ENCODE results near the gene TMEM219.

The TMEM219 gene

GRCh38 chr16:29995911-29996765 lies 34.3 kb downstream of the TMEM219 start, which contains the start of gene INO80E:
INO80E (plus strand) TSS chr16:29996241; CDS start chr16:29996311, 70 bp downstream.
- H3K4me3 ChIP-seq (ENCODE audit: low read depth, low read length): peak within 1 kb of the TSS; percentile 98
- TF ChIP-seq CTCF (IDR thresholded peaks at IDR 0.05; ENCODE audit: control insufficient read depth, extremely low read depth, insufficient read depth): no peak
- DNase-seq (ENCODE audit: low read depth): peak; percentile 86

- no peak for TF ChIP-seq CTCF (IDR thresholded peaks at IDR 0.05; ENCODE audit: control insufficient read depth, extremely low read depth, insufficient read depth)
- no peak for DNase-seq (ENCODE audit: low read depth)
- H3K4me3 ChIP-seq (ENCODE audit: low read depth, low read length): peak overlapping the region; percentile 98
Measured at GRCh38 chr16:29996766-29997250, 34.9 kb downstream of the TMEM219 start.

- no peak for DNase-seq (ENCODE audit: low read depth)
- no peak for TF ChIP-seq CTCF (IDR thresholded peaks at IDR 0.05; ENCODE audit: control insufficient read depth, extremely low read depth, insufficient read depth)
- H3K4me3 ChIP-seq (ENCODE audit: low read depth, low read length): no peak overlapping the region
Measured at GRCh38 chr16:29999605-30000004, 37.7 kb downstream of the TMEM219 start.

- no peak for DNase-seq (ENCODE audit: low read depth)
- H3K4me3 ChIP-seq (ENCODE audit: low read depth, low read length): no peak overlapping the region
- no peak for TF ChIP-seq CTCF (IDR thresholded peaks at IDR 0.05; ENCODE audit: control insufficient read depth, extremely low read depth, insufficient read depth)
Measured at GRCh38 chr16:30000735-30001631, 39.1 kb downstream of the TMEM219 start.

GRCh38 chr16:30002614-30003346 lies 40.9 kb downstream of the TMEM219 start:
- no peak overlapping the region for H3K4me3 ChIP-seq (ENCODE audit: low read depth, low read length)
- TF ChIP-seq CTCF (IDR thresholded peaks at IDR 0.05; ENCODE audit: control insufficient read depth, extremely low read depth, insufficient read depth): no peak
- no peak for DNase-seq (ENCODE audit: low read depth)

- no peak for TF ChIP-seq CTCF (IDR thresholded peaks at IDR 0.05; ENCODE audit: control insufficient read depth, extremely low read depth, insufficient read depth)
- DNase-seq (ENCODE audit: low read depth): no peak
Measured at GRCh38 chr16:30003670-30004423, 42.0 kb downstream of the TMEM219 start.

More at GRCh38 chr16:30003670-30004423, 42.0 kb downstream of the TMEM219 start:
- H3K4me3 ChIP-seq (ENCODE audit: low read depth, low read length): no peak overlapping the region

Measured in LNCaP clone FGC (cell line).